ENCODE data around the gene TRIO.

GRCh38 chr5:14148890-14149671 lies 5.9 kb downstream of the TRIO start:
- no peak for TF ChIP-seq CREB5 (CRISPR knock-in tag; IDR thresholded peaks at IDR 0.05; ENCODE audit: low read depth)
- no peak for TF ChIP-seq ZNF8 (CRISPR knock-in tag; IDR thresholded peaks at IDR 0.05)
